Heart right ventricle (tissue), 16 donors: ENCODE results near the gene SHTN1. TPM values are rescaled to one million over a fixed set of nuclear protein-coding genes. Genes with fewer than 3 reads are reported as not detected.

Experiments
- ATAC-seq, 8 donors: fragments of 200-7000 bp; cut with Tn5 transposase; one replicate each; pipeline ENCODE4 v1.9.1; 2020; ENCODE audit warnings: mild to moderate bottlenecking in 8 of 8, moderate library complexity in 8 of 8, moderate number of reproducible peaks in 1 of 8
- DNase-seq, 2 donors: peaks; one replicate each; pipeline ENCODE4 v3.0.0-alpha.2; 2020
- H3K27ac ChIP-seq, 10 donors: fragments of 200-600 bp; sonication (generic) in 2 of 10; one replicate each; pipeline versions ENCODE4 v1.5.0 to v1.8.0; 2020 to 2022; ENCODE audit warnings: mild to moderate bottlenecking in 3 of 10
- H3K27me3 ChIP-seq, 7 donors: fragments of 200-600 bp; one replicate each; pipeline ENCODE4 v1.8.0; 2021 to 2022; ENCODE audit warnings: mild to moderate bottlenecking in 2 of 7
- H3K36me3 ChIP-seq, 9 donors: fragments of 200-600 bp; sonication (generic) in 1 of 9; one replicate each; pipeline versions ENCODE4 v1.5.0 to v1.8.0; 2020 to 2022; ENCODE audit warnings: mild to moderate bottlenecking in 2 of 9
- H3K4me1 ChIP-seq, 9 donors: fragments of 200-600 bp; sonication (generic) in 1 of 9; one replicate each; pipeline versions ENCODE4 v1.5.0 to v1.8.0; 2020 to 2022; ENCODE audit warnings: mild to moderate bottlenecking in 4 of 9
- H3K4me3 ChIP-seq, 10 donors: fragments of 200-600 bp; sonication (generic) in 2 of 10; one replicate each; pipeline versions ENCODE4 v1.5.0 to v1.8.0; 2020 to 2022; ENCODE audit warnings: mild to moderate bottlenecking in 7 of 10, moderate library complexity in 2 of 10
- H3K9me3 ChIP-seq, 11 donors: fragments of 200-600 bp in 10 of 11; sonication (generic) in 2 of 11; one replicate each; pipeline versions ENCODE4 v1.5.0 to v1.8.0; 2013 to 2022; ENCODE audit warnings: mild to moderate bottlenecking in 2 of 11, control low read depth in 1 of 11, moderate library complexity in 1 of 11
- WGBS, 2 donors: extraction: QIAGEN DNeasy Blood & Tissue Kit; methylation state at CpG; one replicate each; pipeline ENCODE4 v1.1.7; 2013; ENCODE audit warnings: inconsistent platforms in 1 of 2; 5-methylcytosine and 5-hydroxymethylcytosine counted together
- intact Hi-C, 10 donors: fragments of 100-400 bp; cut with DNase I; formaldehyde crosslinking; loops; one replicate each; pipeline versions ENCODE4 v1.11.1 to v1.14.2; 2022
- polyA plus RNA-seq, 2 donors: library from polyadenylated mRNA; stranded (reverse); fragments of 200-250 nt; gene quantifications; one replicate each; pipeline ENCODE4 v1.2.3, GENCODE V29; 2013
- total RNA-seq, 10 donors: library from RNA; stranded (reverse); fragmentation: NEBNext Ultra II Directional in 3 of 10; extraction: Animal tissue kit (Norgen Biotek cat#: 25700) in 3 of 10; gene quantifications; one replicate each; pipeline versions ENCODE4 v1.2.1 to v1.2.4, GENCODE V29; 2021 to 2023
- TF ChIP-seq, protein P1 (sequence below), 9 donors: fragments of 200-600 bp; sonication (generic) in 2 of 9; IDR thresholded peaks; one replicate each; pipeline versions ENCODE4 v1.5.0 to v1.8.0; 2021 to 2022; ENCODE audit warnings: antibody characterized with exemption in 9 of 9, mild to moderate bottlenecking in 5 of 9, moderate library complexity in 1 of 9
- donor health status: Arrhythmogenic right ventricular cardiomyopathy.
- donor health status: ischemic (EF 13 %, LVEDD 7.1; RV severe dilation, severe dysfunction).
- donor health status: healthy with polysubstance abuse.
- donor health status: DM: no; HTN: yes; CAD: no.
- donor health status: DM: no; HTN: no; CAD: no.
- donor health status: ischemic (EF 25% LVEDD 6.9; RV normal size, moderate dysfunction).
- donor health status: ischemic (EF 25% LVEDD 5.7; RV mildly dilated, moderate dysfunction).
- donor health status: healthy.
- donor health status: DM: yes; HTN: yes; CAD: no.
- donor health status: Ischemic cardiomyopathy.
- donor health status: ischemic (EF 35%, LVEDD 5.7; RV mildly dilated, moderate dysfunction).
- donor health status: nonischemic (EF 11% LVEDD 7.7; RV severe dilation, severe dysfunction).
- donor health status: DM: yes; HTN: yes; CAD: no.
- donor health status: PGD.
- donor health status: ischemic (EF 29% LVEDD 5.4; RV normal size, mild dysfunction).
- donor health status: nonischemic (EF 23%, LVEDD 6.1; RV moderate dilation, normal function).

SHTN1 gene
- total and polyA plus RNA-seq, 12 donors, result 0.86 to 13.1 (median 2.8) TPM

GRCh38 chr10:116866987-116867595 is 137.9 kb downstream of the SHTN1 start:
- no peak for DNase-seq
- WGBS, 2 donors, result 88 to 89% methylated on average over 6 of the region's 6 CpGs
- Histone ChIP-seq H3K36me3 (no peaks in the 10 kb centered on the region), H3K9me3 (no peaks in the 10 kb centered on the region), H3K27me3 (peaks cover 0 to 15% (median 0%) of the 10 kb centered on the region in 7 donors), H3K27ac (no peak overlapping the region), H3K4me3 (no peak overlapping the region), H3K4me1 (no peaks in the 10 kb centered on the region)
- TF ChIP-seq, protein P1, sequence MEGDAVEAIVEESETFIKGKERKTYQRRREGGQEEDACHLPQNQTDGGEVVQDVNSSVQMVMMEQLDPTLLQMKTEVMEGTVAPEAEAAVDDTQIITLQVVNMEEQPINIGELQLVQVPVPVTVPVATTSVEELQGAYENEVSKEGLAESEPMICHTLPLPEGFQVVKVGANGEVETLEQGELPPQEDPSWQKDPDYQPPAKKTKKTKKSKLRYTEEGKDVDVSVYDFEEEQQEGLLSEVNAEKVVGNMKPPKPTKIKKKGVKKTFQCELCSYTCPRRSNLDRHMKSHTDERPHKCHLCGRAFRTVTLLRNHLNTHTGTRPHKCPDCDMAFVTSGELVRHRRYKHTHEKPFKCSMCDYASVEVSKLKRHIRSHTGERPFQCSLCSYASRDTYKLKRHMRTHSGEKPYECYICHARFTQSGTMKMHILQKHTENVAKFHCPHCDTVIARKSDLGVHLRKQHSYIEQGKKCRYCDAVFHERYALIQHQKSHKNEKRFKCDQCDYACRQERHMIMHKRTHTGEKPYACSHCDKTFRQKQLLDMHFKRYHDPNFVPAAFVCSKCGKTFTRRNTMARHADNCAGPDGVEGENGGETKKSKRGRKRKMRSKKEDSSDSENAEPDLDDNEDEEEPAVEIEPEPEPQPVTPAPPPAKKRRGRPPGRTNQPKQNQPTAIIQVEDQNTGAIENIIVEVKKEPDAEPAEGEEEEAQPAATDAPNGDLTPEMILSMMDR (IDR thresholded peaks at IDR 0.05), result no peak
- ATAC-seq, result no peak
- intact Hi-C loops, result no loop called here

- ATAC-seq, result no peak
- Histone ChIP-seq H3K4me3 (no peak overlapping the region), H3K4me1 (no peaks in the 10 kb centered on the region), H3K27me3 (peaks cover 0 to 11% (median 0%) of the 10 kb centered on the region in 7 donors), H3K9me3 (no peaks in the 10 kb centered on the region), H3K36me3 (no peaks in the 10 kb centered on the region), H3K27ac (no peak overlapping the region)
- DNase-seq, result no peak
- WGBS, 2 donors, result 68 to 72% methylated on average over 2 of the region's 2 CpGs
- TF ChIP-seq, protein P1 (IDR thresholded peaks at IDR 0.05), result no peak
- intact Hi-C loops, result no loop called here
These were observed 138.9 kb downstream of the SHTN1 start for GRCh38 chr10:116866066-116866465.

DNA sequence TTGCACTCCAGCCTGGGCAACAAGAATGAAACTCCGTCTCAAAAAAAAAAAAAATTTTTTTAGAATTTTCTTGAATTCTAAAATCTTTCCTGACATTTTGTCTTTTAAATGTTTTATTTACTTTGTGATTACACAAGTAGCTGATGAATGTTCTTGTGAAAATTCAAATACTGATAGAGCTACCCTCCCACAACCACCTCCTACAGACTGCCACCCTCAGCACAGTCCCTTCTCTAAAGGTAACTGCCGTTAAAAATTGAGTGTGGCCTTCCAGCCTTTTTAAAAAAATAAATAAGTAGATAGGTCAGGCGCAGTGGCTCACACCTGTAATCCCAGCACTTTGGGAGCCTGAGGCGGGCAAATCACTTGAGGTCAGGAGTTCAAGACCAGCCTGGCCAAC is 140.6 kb downstream of the SHTN1 start:
- 90 to 93% methylated on average over 4 of the region's 4 CpGs for WGBS, 2 donors
- peaks cover 0 to 6% (median 0%) of the 10 kb centered on the region in 7 donors for H3K27me3 ChIP-seq
- intact Hi-C loops, result no loop called here
- no peaks in the 10 kb centered on the region for H3K4me1 ChIP-seq
- H3K36me3 ChIP-seq, result no peaks in the 10 kb centered on the region
- H3K27ac ChIP-seq, result no peak overlapping the region
- DNase-seq, result no peak
- ATAC-seq, result no peak
- H3K9me3 ChIP-seq, result no peaks in the 10 kb centered on the region
- H3K4me3 ChIP-seq, result no peak overlapping the region
- TF ChIP-seq, protein P1 (IDR thresholded peaks at IDR 0.05), result no peak

DNA sequence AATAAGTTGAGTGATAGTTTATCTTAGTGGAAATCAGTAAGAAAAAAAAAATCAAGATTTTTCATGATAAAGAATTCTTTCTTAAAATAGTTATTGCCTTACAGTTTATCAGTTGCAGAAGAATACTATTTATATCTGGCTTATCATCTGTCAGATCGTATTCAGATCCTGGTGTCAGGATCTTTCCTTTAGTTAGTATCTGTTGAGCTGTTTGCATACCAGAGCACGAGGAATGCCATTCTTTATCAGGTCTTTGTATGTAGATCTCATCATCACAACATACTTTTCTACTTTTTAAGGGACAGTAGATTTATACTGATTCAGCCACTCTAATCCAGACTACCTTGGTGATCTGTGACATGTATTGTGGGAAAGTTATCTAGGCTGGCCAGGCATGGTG is 143.2 kb downstream of the SHTN1 start:
- ATAC-seq, result no peak
- intact Hi-C loops, result no loop called here
- TF ChIP-seq, protein P1 (IDR thresholded peaks at IDR 0.05), result no peak
- Histone ChIP-seq H3K36me3 (no peaks in the 10 kb centered on the region), H3K27ac (no peak overlapping the region), H3K9me3 (peaks cover 0 to 16% (median 5%) of the 10 kb centered on the region in 11 donors), H3K4me1 (no peaks in the 10 kb centered on the region), H3K27me3 (peaks cover 0 to 10% (median 0%) of the 10 kb centered on the region in 7 donors), H3K4me3 (no peak overlapping the region)
- DNase-seq, result no peak
- 44 to 49% methylated on average over 2 of the region's 2 CpGs for WGBS, 2 donors
